MM.1S (cell line): ENCODE measurements around the gene CKM.

Experiments used
- DNase-seq: peaks from one replicate; pipeline ENCODE4 v3.0.0-alpha.2; 2015
- H2AFZ ChIP-seq: fragments of 300-600 bp; sonication (generic); 2 replicates; pipeline ENCODE4 v1.6.0; 2016; ENCODE audit warnings: antibody characterized with exemption, low read length
- H3F3A ChIP-seq: fragments of 300-600 bp; sonication (generic); 2 replicates; pipeline ENCODE4 v1.6.1; 2016; ENCODE audit warnings: mild to moderate bottlenecking, antibody characterized with exemption, low read length, moderate library complexity, mixed read lengths; ENCODE audit not compliant: insufficient read depth
- H3K27ac ChIP-seq: fragments of 300-600 bp; sonication (generic); 2 replicates; pipeline ENCODE4 v1.5.1; 2016; ENCODE audit warnings: mild to moderate bottlenecking, low read length
- H3K27me3 ChIP-seq: fragments of 300-600 bp; sonication (generic); replicated peaks from 2 replicates; pipeline ENCODE4 v1.6.0; 2016; ENCODE audit warnings: low read length; ENCODE audit not compliant: insufficient read depth
- H3K36me3 ChIP-seq: fragments of 300-600 bp; sonication (generic); replicated peaks from 2 replicates; pipeline ENCODE4 v1.6.1; 2016; ENCODE audit warnings: mild to moderate bottlenecking, low read length, mixed read lengths; ENCODE audit not compliant: insufficient read depth
- H3K4me1 ChIP-seq: fragments of 300-600 bp; sonication (generic); 2 replicates; pipeline ENCODE4 v1.6.1; 2016; ENCODE audit warnings: low read length, mixed read lengths
- H3K4me2 ChIP-seq: fragments of 300-600 bp; sonication (generic); 2 replicates; pipeline ENCODE4 v1.6.0; 2016; ENCODE audit warnings: low read depth, low read length
- H3K4me3 ChIP-seq: fragments of 300-600 bp; sonication (generic); 2 replicates; pipeline ENCODE4 v1.5.1; 2016; ENCODE audit warnings: low read length, mixed read lengths
- H3K79me2 ChIP-seq: fragments of 300-600 bp; sonication (generic); 2 replicates; pipeline ENCODE4 v1.6.1; 2016; ENCODE audit warnings: mixed run types, low read length, mixed read lengths
- H3K9ac ChIP-seq: fragments of 300-600 bp; sonication (generic); 2 replicates; pipeline ENCODE4 v1.6.1; 2016; ENCODE audit warnings: low read length, mixed read lengths
- H3K9me2 ChIP-seq: fragments of 300-600 bp; sonication (generic); replicated peaks from 2 replicates; pipeline ENCODE4 v1.6.1; 2016; ENCODE audit warnings: mild to moderate bottlenecking, low read length, mixed read lengths; ENCODE audit not compliant: insufficient read depth
- H3K9me3 ChIP-seq: fragments of 300-600 bp; sonication (generic); replicated peaks from 2 replicates; pipeline ENCODE4 v1.6.1; 2016; ENCODE audit warnings: mild to moderate bottlenecking, low read length, mixed read lengths; ENCODE audit not compliant: insufficient read depth
- H4K20me1 ChIP-seq: fragments of 300-600 bp; sonication (generic); 2 replicates; pipeline ENCODE4 v1.6.1; 2016; ENCODE audit warnings: mild to moderate bottlenecking, low read length, moderate library complexity, mixed read lengths; ENCODE audit not compliant: insufficient read depth
- EZH2 ChIP-seq: fragments of 300-600 bp; sonication (generic); optimal IDR thresholded peaks from 2 replicates; pipeline ENCODE3; 2017; ENCODE audit warnings: low read depth, mild to moderate bottlenecking, antibody characterized with exemption, low read length, mixed read lengths
- EZH2phosphoT487 ChIP-seq: fragments of 300-600 bp; sonication (generic); IDR thresholded peaks from 2 replicates; pipeline ENCODE4 v1.6.1; 2018; ENCODE audit warnings: antibody characterized with exemption, low read length
- TF ChIP-seq, protein P1 (sequence below): fragments of 300-600 bp; sonication (generic); IDR thresholded peaks from 2 replicates; pipeline ENCODE4 v1.5.1; 2016; ENCODE audit warnings: antibody characterized with exemption, low read length, mixed read lengths

The CKM gene

DNA sequence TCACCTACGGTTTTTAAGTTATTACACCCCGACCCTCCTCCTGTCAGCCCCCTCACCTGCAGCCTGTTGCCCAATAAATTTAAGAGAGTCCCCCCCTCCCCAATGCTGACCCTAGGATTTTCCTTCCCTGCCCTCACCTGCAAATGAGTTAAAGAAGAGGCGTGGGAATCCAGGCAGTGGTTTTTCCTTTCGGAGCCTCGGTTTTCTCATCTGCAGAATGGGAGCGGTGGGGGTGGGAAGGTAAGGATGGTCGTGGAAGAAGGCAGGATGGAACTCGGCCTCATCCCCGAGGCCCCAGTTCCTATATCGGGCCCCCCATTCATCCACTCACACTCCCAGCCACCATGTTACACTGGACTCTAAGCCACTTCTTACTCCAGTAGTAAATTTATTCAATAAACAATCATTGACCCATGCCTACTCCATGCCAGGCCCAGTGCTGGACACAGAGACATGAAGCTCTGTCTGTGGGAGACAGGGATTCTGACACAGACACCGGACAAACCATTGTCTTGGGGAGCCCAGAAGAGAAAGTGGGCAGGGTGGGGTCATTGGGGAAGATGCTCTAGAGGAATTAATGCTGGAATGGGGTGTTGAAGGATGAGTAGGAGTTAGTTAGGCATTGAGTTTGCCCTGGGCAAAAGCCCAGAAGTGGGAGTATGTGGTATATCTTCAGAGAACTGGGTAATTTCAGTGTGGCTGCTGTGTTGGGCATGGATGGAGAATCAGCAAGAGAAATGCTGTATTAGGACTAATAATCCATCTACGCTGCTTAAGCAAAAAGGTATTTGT lies 19.2 kb downstream of the CKM start:
- Histone ChIP-seq H3K9me3 (no peaks in the 10 kb centered on the region), H3F3A (0 out of 2 replicates have a peak, but pooled peaks cover under 1% of the 10 kb centered on the region), H4K20me1 (no peaks in the 10 kb centered on the region), H3K9me2 (no peaks in the 10 kb centered on the region), H3K4me3 (no peak overlapping the region), H3K27me3 (peaks cover 9% of the 10 kb centered on the region; the same call in 1 of the 2 replicates), H3K4me1 (no peaks in the 10 kb centered on the region), H3K79me2 (no peaks in the 10 kb centered on the region), H3K27ac (no peak overlapping the region), H2AFZ (no peak overlapping the region), H3K4me2 (no peak overlapping the region), H3K9ac (no peak overlapping the region), H3K36me3 (no peaks in the 10 kb centered on the region)
- no peak for DNase-seq
- TF ChIP-seq EZH2phosphoT487 (no peak), EZH2 (no peak)
- TF ChIP-seq, protein P1, sequence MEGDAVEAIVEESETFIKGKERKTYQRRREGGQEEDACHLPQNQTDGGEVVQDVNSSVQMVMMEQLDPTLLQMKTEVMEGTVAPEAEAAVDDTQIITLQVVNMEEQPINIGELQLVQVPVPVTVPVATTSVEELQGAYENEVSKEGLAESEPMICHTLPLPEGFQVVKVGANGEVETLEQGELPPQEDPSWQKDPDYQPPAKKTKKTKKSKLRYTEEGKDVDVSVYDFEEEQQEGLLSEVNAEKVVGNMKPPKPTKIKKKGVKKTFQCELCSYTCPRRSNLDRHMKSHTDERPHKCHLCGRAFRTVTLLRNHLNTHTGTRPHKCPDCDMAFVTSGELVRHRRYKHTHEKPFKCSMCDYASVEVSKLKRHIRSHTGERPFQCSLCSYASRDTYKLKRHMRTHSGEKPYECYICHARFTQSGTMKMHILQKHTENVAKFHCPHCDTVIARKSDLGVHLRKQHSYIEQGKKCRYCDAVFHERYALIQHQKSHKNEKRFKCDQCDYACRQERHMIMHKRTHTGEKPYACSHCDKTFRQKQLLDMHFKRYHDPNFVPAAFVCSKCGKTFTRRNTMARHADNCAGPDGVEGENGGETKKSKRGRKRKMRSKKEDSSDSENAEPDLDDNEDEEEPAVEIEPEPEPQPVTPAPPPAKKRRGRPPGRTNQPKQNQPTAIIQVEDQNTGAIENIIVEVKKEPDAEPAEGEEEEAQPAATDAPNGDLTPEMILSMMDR = no peak

DNA sequence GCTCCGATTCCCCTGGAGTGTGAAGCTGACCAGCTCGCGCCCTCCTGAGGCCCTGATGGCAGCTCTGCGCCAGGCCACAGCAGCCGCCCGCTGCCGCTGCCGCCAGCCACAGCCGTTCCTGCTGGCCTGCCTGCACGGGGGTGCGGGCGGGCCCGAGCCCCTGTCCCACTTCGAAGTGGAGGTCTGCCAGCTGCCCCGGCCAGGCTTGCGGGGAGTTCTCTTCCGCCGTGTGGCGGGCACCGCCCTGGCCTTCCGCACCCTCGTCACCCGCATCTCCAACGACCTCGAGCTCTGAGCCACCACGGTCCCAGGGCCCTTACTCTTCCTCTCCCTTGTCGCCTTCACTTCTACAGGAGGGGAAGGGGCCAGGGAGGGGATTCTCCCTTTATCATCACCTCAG lies 20.3 kb downstream of the CKM start:
- Histone ChIP-seq H3K9me3 (no peaks in the 10 kb centered on the region), H3K4me2 (no peak overlapping the region), H3K79me2 (no peaks in the 10 kb centered on the region), H3K9ac (no peak overlapping the region), H3K9me2 (no peaks in the 10 kb centered on the region), H3K4me1 (no peaks in the 10 kb centered on the region), H2AFZ (no peak overlapping the region), H3F3A (no peaks in the 10 kb centered on the region), H3K4me3 (no peak overlapping the region), H3K27me3 (peaks cover 9% of the 10 kb centered on the region; the same call in 1 of the 2 replicates), H3K27ac (no peak overlapping the region), H4K20me1 (no peaks in the 10 kb centered on the region), H3K36me3 (no peaks in the 10 kb centered on the region)
- TF ChIP-seq EZH2phosphoT487 (no peak), EZH2 (no peak)
- TF ChIP-seq, protein P1 = no peak
- DNase-seq = no peak

DNA sequence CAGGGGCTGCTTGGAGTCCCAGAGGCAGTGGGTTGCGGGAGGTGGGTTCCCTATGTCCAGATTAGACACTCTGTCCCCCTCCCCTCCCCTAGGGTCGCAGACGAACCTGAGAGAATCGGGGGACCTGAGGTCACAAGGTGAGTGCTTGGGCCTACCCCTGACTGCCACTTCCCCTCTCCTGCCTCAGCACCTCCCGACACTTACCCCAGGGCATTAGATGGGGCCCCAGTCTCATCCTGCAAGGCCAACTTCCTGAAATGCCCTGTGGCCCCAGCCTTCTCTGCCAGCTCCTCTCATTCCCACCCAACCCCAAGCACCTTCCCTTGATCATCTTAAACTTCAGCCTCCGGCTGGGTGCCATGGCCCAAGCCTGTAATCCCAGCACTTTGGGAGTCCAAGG lies 23.0 kb downstream of the CKM start:
- no peak overlapping the region for H3K9ac ChIP-seq
- no peaks in the 10 kb centered on the region for H3K4me1 ChIP-seq
- H3K27me3 ChIP-seq = 0 out of 2 replicates have a peak, but pooled peaks cover 4% of the 10 kb centered on the region
- H3K79me2 ChIP-seq = no peaks in the 10 kb centered on the region
- H3K4me2 ChIP-seq = no peak overlapping the region
- no peaks in the 10 kb centered on the region for H4K20me1 ChIP-seq
- H3K36me3 ChIP-seq = no peaks in the 10 kb centered on the region
- DNase-seq = no peak
- H3K9me2 ChIP-seq = no peaks in the 10 kb centered on the region
- no peak overlapping the region for H2AFZ ChIP-seq
- H3K27ac ChIP-seq = no peak overlapping the region
- TF ChIP-seq EZH2phosphoT487 (no peak), EZH2 (no peak)
- TF ChIP-seq, protein P1 = no peak
- H3K4me3 ChIP-seq = no peak overlapping the region
- no peaks in the 10 kb centered on the region for H3F3A ChIP-seq
- H3K9me3 ChIP-seq = no peaks in the 10 kb centered on the region
